ENCODE data around the gene TAF6L.
A peak's percentile ranks its signal among the peaks of the same experiment; 100 is the strongest.
"Not testable (repeated sequence)": the region's sequence is repeated elsewhere in the genome, so short reads cannot be mapped to it uniquely, and the experiment has no call there.

The TAF6L gene

DNA sequence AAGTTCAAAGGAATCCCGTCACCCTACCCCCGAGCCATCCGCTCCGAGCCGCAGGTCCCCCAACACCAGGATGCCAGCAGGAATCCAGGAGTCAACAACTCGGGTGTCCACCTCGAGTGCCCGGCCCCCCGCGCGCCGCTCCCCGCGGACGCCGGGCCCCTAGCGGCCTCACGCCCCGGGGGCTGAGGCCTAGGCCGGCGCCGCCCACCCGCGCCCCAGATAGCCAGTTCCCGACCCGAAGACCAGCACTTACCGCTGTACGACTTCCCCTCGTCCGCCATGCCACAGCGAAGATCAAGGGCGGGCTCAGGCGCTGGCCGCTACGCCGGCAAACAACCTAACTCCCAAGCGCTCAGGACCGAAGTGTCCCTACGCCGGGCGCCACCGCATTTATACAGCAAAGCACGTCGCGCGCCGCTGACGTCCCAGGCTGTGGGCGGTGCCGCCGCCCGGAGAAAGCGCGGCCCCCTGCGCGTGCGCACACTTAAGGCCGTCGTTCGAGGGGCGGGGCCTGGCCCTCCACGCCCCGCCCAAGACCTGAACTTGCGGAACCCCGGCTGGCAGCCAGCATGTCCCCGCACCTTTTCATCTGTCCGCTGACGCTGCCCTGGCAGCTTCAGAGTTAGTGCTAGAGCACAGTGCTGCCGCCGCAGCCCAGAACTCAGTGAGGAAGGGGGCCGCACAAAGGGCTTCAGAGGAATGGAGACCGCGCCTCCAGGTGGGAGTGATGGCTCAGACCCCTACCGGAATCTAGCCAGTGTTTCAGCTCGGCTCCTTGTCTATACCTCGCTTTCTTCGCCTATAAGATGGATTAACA lies 34.1 kb downstream of the TAF6L start, which contains the start of gene NXF1:
TSS of gene NXF1 (minus strand) at position 365 of the 817 bp plus-strand sequence. CDS start at position 281, 84 bp downstream.
- DNase-seq (ENCODE audit: low read depth in 2 of 2), result peak; percentile 94 to 96

DNA sequence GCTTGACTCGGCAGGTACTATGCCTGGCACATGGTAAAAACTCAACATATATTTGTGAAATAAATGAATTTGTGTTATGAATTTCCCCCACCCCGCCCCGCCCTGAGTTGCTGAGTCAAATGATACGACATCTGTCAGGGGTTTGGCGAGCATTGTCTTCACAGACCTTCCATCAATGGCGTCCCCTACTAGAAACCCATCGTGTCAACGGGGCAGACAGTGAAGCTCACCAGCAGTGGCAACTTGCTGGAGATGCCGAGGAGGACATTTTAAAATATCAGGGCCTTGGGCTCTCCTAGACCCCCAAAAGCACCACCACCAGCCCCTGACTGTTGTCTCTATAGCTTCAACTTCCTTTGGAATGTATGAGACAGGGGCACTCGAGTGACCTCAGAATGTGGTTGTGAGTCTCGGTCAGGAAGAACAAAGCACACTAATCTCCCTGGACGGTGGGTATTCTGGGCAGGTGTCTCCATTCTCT lies 34.8 kb downstream of the TAF6L start:
- DNase-seq (ENCODE audit: low read depth in 2 of 2), result no peak

DNA sequence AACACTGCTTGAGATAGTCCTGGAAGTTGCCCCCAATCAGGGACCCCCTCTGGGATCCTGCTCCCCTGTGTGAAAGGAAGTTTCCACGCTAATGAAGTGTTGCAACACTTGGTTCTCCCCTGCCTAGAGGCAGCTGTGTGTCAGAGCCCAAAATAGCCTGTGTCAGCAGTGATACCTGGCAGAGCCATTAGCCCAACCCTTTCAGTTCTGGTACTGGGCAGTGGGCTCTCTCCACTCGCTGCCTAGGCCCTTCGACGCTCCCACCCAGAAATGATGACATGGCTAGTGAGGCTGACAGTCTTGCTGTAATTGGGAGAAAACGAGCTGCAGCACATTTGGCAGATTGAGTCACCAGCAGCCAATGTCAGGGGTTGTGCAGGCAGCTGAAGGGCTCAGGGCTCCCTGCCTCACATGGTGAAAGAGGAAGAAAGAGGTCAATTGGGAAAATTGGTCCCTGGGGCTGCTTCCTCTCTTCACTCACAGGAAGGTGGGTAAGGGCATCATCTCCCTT lies 35.5 kb downstream of the TAF6L start:
- no peak for DNase-seq (ENCODE audit: low read depth in 2 of 2)

DNA sequence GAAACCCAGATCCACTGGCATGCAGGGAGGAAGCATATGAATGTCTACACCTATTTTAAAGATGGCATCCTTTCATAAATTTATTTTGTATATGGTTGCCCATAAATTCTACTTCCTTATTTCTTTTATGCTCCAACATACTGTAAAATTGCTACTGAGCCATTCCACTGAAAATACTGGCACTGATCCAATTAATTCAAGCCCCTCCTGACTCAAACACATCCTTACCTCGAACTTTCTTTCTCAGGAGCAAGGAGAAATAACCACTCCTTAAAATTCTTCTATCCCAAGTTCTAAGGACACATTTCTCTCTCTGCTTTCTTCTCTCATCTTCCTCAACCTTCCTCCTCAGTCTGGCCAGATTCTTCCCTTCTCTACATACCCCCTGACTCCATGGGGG lies 39.6 kb downstream of the TAF6L start:
- no peak for DNase-seq (ENCODE audit: low read depth in 2 of 2)

DNA sequence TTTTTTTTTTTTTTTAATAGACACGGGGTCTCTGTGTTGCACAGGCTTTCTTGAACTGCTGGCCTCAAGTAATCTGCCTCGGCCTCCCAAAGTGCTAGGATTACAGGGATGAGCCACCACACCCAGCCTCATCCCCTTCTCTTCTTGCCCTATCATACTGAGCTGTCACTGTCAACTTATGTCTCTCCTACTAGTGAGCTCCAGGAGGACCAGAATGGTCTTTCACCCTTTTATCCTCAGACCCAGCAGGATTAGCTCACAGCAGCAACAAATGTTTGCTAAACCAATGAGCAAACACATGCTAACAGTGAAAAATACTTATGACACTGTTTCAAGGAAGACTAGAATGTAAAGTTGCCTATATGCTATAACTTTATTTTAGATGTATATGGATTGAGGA lies 40.5 kb downstream of the TAF6L start:
- no peak for DNase-seq (ENCODE audit: low read depth in 2 of 2)

DNA sequence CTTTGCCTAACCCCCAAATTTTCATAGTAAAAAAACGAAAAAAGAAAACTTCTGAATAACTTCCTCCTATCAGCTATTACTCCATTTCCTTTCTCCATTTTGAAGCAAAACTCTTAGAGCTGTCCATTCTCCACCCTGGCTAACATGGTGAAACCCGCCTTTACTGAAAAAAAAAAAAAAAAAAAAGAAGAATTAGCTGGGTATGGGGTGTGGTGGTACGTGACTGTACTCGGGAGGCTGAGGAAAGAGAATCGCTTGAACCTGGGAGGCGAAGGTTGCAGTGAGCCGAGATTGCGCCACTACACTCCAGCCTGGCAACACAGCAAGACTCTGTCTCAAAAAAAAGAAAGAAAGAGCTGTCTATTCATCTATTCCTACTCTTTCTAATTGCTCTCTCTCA lies 45.4 kb downstream of the TAF6L start:
- no peak for DNase-seq (ENCODE audit: low read depth in 2 of 2)

DNA sequence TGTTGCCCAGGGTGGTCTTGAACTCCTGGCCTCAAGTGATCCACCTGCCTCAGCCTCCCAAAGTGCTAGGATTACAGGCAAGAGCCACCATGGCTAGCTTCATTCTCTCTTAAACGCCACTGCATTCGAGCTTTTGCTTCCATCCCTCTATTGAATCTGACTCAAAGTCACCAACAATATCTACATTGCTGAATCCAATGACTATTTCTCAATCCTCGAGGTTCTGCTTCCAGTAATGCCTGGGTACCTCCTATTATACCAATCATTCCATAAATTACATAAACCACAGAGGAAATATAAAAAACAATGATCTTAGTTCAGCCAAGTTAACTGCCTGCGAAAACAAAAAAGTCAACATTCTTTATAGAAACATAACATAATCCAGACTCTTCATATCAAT lies 45.9 kb downstream of the TAF6L start:
- DNase-seq (ENCODE audit: low read depth in 2 of 2), result no peak

DNA sequence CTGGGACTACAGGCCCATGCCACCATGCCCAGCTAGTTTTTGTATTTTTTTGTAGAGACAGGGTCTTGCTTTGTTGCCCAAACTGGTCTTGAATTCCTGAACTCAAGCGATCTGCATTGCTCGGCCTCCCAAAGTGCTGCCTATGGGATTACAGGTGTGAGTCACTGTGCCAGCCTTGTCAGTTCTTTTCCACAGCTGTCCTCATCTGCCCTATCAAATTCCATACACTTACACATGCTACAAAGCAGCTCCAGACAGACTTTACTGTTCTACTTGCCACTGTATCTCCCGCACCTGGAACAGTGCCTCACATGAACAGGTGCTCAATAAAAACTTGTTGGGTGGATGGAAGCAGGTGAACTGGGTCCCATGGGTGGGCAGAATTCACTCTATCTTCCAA lies 52.5 kb downstream of the TAF6L start:
- no peak for DNase-seq (ENCODE audit: low read depth in 2 of 2)

DNA sequence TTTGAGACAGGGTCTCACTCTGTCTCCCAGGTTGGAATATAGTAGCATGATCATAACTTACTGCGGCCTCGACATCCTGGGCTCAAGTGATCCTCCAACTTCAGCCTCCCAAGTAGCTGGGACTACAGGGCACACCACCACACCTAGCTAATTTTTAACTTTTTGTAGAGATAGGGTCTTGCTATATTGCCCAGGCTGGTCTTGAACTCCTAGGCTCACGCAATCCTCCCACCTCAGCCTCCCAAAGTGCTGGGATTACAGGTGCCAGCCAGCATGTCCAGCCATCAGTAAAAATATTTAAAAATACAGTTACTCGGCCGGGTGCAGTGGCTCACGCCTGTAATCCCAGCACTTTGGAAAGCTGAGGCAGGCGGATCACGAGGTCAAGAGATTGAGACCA lies 56.9 kb downstream of the TAF6L start:
- DNase-seq (ENCODE audit: low read depth in 2 of 2), result not testable (repeated sequence)

DNA sequence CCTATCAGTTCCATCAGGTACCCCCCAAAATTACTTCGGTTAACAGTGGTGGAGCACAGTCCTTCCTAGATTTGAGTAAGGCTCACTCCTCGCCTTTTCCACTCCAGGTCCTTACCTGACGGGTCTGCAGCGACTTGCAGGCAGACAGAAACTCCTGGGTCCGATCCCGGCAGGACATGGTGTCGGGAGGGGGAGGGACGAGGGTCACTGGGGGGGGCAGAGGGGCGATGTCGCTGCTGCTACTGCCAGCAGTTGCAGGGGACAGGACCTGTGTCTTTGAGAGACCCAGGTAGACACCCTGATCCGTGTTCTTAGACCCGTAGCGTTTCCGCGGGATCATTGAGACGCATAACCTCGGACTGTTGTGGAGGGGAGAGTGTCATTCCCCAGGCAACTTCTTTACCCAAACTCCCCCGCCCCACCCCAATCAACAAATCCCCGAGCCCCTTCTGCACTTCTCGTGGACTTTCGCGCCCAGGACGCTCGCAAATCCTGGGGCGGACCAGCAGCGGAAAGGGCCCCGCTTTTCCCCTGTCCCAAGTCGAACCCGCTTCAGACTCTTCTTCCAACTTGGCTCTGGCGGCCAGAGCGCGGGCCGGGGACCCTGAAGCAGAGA lies 59.8 kb downstream of the TAF6L start:
- DNase-seq (ENCODE audit: low read depth in 2 of 2), result no peak

DNA sequence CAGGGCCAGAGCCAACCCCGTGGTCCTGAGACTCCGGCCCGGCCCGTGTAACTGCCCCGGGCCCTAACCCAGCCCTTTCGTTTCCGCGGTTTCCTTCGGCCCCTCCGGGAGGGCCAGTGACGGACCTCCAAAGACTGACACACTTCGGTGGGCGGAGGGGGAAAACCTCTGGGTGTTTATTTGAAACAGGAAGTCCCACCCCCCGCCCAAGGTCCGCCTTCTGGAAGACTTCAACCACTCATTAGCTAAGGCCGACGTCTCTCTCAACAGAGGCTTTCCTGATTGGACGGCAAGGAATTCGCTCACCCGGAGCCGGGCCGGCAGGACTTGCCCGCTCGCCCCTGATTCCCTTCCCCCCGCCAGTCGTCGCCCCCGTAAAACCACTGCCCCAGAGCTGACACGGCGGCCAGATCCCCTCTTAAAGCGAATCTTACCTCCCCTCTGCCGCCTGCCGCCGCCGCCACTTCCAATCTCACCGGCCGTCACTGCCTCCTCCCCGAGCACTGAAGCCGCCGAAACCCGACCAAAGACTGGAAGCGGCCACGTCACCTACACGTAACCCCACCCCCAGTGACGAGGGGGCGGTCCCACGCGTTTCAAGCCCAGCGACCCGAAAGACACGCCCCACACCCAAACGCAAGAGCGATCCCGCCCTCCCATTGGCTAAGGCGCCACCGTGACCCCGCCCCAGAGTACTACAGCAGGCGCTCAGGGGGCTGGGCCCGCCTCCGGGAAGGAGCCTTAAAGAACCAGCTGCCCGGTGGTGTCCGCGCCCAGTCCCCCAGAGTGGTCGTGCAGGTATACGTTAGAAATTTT lies 60.5 kb downstream of the TAF6L start, which contains the start of gene STX5:
TSS of gene STX5 (minus strand) at position 532 of the 816 bp plus-strand sequence. CDS start 808 bp downstream, outside the sequence.
- peak; percentile 98 to 99 for DNase-seq (ENCODE audit: low read depth in 2 of 2)

DNA sequence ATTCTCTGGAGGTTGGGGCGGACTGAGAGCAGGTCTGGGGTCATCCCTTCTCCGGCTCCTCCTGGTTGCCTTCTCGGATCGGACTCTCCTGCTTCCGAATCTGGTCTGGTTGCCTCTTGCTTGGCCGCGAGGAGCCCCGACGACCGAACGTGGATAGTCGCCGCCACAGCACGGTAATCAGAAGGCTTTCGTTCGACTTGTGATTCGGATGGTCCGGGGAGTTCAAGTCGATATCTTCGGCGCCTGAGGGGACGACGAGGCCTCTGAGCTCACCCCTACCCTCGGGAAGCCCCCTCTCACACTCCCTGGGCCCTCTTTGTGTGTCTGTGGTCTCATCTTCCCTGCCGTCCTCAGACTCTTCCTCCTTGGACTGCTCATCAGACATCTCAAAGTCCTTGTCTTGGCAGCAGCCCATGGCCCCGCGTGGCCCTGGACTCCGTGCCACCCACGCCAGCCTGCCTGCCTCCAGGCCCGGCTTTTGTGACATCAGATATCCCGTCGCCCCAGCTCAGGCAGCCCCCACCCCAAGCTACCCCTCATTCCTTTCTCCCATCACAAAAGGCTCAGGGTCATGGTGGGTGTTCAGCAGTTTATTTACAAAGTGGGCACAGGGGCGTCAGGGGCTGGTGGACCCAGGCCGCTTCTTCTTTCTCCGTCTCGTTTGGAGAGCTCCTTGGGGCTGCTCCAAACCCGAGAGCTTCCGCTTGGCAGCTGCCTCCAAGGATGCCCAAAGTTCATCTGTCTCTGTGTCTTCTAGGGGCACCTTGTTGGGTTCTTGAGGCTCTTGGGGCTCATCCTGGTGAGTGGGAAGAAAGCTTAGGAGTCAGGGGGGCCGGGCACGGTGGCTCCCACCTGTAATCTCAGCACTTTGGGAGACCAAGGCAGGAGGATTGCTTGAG lies 61.4 kb downstream of the TAF6L start, which contains the start of gene TEX54:
TSS of gene TEX54 (minus strand) at position 506 of the 899 bp plus-strand sequence.
- DNase-seq (ENCODE audit: low read depth in 2 of 2), result peak in 1 of 2 donors; percentile 2

DNA sequence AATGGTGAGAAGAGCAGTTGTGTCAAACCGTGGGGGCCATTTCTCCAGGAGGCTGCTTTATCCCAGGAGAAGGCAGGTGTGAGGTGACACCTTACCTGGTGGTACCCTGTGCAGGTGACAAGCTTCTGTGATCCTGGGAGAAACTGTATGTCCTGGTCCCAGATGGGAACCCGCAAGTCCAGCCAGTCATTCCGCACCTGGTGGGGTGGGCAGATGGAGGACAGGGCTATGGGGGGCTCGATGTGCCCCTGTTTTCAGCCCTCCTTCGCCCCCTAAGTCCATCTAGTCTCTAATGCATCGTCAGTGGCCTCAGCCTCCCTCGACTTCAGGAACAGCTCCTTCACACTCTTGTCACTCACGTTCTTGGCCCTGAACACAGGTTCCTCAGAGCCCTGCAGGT lies 64.1 kb downstream of the TAF6L start:
- no peak for DNase-seq (ENCODE audit: low read depth in 2 of 2)

Data from stimulated activated CD8-positive, alpha-beta memory T cell treated with anti-CD3 and anti-CD28 coated beads, Interleukin-7, amount 100 ng/mL, for 1 hour (primary cell).